ENCODE measurements around the gene CTTN.
"Not testable (repeated sequence)": the region's sequence is repeated elsewhere in the genome, so short reads cannot be mapped to it uniquely, and the experiment has no call there.

Gene CTTN

DNA sequence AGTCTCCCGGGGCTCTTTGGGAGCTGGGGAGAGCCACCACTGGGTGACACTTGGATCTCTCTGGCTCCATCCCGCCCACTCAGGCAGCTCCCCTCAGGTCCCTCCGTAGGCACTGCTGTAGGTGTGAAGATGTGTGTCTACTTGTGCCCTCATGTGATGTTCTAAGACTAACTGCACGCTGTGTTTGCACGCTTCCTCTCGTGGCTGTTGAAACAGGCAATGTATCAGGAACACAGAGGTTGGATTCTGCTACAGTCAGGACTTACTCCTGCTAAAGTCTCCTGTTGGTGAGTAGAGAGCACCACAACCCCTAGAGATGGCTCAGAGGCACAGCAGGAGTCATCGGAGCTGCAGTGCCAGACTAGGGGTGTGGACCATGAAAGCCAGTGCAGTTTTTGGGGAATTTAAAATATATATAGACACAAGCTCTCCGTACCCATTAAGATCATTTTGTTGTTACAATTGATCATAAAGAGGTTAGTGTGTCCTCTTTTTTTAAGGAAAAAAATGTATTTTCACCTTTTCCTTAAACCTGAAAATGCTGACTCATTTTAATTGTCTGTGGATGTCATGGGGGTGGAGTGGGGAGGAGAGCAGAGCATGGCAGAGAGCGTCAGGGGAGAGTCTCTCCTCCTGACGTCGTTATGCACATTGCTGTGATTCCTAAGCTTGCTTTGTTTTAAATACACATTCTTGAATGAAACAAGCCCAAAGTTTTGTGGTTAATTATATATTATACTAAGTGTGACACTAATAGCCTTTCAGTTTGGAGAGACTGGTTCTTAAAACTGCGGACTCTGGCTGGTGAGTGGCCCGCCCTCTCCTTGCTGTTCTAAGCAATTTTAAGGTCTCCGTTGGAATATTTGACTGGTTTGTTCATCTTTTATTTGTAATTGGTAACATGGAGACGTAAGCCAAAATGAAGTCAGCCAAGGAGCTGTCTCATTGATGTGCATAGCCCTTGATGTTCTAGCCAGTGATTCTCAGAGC lies 16.2 kb upstream of the CTTN start:
- DNase-seq (ENCODE audit: low read depth) = peak; percentile 51

DNA sequence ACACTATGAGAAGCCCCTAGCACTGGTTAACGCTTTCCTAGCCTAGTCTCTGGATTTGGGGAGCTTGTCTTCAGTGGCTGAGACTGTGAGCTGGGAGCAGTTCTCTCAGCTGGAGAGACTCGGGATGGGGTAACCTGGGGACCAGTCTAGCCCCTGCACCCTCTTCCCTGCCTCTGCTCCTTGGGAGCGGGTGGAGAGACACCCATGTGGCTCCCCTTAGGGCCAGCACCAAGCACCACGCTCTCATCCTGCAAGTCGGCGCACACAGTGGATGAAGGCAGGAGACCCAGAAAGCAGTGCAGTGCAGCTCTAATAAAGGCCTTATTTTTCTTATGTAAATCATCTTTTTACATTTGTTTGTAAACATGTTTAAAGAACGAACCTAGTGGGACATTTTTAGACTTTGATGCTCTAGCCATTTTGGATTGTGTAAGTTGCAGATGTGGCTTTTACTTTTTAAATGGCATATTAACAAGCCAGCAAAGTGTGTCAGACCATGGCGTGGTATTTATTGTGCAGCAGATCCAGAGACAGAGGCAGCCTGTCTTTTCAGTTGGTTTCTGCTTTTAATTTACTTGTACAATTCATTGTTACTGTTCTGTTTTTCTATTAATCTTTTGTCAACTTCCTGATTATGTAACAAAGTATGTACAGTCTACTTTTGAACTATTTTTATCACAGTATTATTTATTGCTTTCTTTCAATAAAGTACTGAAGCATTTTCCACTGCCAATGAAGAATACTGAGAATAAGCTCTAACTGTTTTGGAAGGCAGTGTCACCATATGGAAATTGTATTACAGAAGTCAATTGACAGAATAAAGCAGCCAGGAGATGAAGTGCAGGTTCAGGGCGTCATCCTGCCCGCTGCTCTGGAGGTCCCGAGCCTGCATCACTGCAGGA lies 14.4 kb upstream of the CTTN start:
- DNase-seq (ENCODE audit: low read depth) = no peak

DNA sequence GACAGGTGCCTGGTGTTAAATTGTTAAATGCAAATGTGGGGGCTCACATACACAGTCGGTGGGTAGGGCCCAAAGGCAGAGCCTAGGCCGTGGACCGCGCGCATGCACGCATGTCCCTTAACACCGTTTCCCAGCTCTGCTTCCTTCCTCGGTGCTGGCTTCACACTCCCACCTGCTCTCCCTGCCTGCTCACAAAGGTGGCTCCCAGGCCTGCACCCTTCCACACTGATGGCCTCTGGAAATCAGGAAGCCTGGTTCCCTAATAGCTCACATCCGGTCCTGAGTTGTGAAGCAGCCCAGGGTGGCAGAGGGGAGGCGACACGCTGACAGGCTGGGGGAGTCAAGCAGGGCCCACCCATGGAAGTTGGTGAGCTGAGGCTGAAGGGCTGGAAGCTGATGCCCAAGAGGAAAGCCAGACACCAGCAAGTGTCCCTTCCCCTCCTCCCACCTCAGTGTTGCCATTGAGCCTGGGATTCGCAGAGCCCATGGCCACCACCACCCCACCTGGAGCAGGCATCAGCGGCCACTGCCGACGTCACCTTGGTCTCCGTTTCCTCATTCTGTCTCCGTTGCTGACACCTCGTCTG lies 13.7 kb upstream of the CTTN start:
- DNase-seq (ENCODE audit: low read depth) = no peak

DNA sequence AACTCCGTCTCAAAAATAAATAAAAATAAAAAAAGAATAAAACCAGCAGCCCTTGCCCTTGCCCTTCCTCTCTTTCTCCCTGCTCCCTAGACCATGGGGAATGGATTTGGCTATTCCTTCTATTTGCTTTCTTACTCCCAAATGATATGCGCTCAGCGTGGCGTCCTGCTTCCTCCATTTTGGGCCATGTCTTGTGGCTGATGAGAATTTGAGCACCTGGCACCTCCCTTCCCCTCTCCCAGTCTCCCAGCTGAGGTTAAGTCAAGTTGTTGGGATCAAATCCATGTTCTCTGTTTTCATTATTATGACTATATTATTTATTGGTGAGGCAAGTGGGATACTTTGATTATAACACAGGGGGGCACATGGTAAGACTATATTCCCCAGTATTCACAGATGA lies 10.8 kb upstream of the CTTN start:
- no peak for DNase-seq (ENCODE audit: low read depth)

DNA sequence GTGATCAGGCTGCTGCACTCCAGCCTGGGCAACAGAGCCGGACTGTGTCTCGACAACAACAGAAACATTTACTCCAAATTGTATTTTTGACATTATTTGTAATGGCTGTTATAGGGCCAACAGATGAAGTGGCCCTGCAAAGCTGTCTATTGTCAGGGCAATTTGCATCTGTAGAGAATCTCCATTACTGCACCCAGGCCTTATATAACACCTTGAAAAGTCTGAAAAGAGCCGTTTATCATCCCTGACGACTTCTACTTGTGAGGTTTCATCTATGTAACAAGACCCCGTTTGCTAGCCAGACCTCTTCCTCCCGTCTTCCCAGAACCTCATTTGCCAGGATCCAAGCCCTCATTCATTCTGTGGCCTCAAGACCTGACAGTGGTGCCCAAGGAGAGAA lies 9.1 kb upstream of the CTTN start:
- DNase-seq (ENCODE audit: low read depth) = no peak

DNA sequence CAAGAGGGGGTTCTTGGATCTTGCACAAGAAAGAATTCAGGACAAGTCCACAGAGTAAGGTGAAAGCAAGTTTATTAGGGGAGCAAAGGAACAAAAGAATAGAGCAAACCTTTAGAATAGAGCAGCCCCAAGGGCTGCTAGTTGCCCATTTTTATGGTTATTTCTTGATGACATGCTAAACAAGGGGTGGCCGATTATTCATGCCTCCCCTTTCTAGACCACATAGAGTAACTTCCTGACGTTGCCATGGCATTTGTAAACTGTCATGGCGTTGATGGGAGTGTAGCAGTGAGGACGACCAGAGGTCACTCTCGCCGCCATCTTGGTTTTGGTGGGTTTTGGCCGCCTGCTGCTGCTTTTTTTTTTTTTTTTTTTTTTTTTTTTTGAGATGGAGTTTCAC lies 7.4 kb upstream of the CTTN start:
- DNase-seq (ENCODE audit: low read depth) = not testable (repeated sequence)

DNA sequence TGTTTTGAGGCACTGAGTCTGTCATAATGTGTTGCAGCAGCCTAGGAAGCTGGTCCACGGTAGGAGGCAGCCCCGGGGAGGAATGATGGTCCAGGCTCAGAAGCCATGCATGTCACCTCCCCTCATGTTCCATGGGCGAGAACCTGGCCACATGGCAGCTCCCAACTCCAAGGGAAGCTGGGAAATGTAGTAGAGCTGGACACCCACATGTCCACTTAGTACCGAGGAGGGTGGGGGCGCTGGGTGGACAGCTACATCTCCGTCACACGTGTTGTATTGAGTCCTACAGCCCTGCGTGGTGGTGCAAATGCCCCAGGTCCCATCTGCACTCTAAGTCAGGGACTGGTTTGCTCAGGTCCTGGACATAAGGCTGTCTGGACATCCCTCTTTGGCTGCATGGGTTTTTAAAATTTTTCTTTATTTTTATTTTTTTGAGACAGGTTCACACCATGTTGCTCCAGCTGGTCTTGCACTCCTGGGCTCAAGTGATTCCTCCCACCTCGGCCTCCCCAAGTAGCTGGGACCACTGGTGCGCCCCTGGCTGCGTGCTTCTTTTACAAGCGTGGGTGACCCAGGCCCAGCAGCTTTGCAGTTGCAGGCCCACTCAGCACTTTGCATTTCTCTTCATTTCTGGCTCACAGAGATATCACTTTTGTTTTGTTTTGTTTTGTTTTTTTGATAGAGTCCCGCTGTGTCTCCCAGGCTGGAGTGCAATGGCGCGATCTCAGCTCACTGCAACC lies 3.9 kb upstream of the CTTN start:
- DNase-seq (ENCODE audit: low read depth) = no peak

DNA sequence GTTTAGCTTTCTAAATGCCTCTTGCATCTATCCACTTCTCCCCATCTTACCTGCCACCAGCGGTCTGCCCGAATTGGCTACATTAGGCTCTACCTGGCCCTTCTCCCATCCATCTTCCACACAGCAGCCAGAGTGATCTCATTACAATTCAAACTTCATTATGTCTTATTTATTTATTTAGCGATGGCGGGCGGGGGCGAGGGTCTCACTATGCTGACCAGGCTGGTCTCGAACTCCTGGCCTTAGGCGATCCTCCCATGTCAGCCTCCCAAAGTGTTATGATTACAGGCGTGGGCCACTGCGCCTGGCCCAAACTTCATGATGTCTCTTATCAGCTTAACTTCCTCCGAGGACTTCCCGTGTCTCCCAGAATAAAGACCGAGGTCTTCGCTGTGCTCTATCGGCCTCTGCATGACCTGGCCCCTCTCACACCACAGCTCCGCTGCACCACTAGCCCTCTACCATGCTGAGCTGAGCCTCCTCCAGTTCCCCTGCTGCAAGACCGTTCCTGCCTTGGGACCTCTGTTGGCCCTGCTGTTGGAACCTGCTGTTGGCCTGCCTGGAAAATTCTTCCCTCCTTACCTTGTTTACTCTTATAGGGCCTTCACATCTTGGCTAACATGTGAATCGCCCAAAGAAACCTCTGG lies 870 bp upstream of the CTTN start:
- no peak for DNase-seq (ENCODE audit: low read depth)

DNA sequence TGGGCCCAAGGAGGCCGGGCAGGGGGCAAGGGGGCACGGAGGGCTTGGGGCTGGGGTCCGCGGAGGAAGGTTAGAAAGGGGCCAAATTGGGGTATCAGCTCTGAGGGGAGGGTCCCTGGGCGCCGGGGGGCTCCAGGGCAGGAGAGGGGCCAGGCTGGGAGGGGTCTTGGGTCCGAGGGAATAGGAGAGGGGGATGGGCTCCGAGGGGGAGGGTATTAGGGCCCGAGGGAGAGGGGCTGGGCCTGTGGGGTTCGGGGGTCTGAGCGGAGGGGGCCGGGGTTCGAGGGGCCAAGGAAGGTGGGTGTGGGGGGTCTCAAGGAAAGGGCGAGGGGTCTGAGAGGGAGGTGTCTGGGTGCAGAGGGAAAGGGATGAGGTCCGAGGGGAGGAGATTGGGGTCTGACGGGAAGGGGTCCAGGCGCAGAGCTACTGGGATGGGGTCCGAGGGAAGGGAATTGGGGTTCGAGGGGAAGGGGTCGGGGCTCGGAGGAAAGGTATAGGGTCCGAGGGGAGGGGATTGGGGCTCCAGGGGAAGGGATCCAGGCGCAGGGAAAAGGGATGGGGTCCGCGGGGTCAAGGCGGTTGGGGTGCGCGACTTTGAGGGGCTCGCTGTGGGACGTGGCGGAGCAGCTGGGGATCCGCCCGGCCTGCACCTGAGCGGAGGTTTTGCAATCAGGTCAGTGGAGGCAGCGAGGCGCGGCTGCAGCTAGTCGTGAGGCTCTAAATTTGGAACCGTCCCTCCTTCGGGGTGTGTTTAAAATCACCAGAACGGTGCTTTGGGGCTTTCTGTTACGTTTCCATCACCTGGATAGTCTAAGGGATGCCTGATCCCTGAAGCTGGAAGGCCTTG lies 728 bp downstream of the CTTN start:
- DNase-seq (ENCODE audit: low read depth) = no peak

DNA sequence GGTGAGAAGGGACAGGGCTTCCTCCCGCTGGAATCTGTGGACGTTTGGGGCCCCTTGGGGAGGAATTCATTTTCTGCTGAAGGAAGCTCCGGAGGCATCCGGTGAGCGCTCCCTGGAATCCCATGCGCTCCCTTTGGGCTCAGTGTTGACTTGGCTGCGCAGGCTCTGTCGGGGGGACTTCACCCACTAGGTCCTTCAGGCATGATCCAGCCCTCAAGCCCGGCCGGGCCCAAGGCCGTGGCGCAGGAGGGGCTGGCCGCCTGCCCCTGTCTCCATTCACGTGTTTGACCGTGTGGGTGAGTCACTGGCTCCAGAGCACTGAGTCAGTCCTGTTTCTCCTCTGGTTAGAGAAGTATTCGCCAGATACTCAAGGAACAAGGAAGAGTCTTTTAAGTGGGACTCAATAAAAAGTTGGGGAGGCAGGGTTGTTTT lies 1.4 kb downstream of the CTTN start:
- peak; percentile 90 for DNase-seq (ENCODE audit: low read depth)

DNA sequence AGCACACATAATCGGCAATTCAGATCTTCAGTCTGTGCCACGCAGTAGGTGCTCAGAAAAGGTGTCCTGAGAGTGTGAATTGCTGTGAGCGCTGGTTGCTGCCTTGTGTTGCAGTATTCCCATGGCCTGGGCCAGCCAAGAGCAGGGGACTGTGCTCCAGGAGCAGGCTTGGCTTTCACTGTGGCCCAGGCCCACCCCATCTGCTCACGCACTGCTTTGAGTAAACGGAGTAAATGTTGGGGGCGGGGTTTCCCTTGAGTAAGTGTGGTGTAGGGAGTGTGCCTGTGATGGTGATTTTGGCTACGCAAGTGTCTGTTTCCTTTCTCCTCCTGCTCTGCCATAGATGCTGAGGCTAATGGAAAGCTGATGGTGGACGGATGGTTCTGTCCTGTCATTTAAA lies 2.3 kb downstream of the CTTN start:
- no peak for DNase-seq (ENCODE audit: low read depth)

DNA sequence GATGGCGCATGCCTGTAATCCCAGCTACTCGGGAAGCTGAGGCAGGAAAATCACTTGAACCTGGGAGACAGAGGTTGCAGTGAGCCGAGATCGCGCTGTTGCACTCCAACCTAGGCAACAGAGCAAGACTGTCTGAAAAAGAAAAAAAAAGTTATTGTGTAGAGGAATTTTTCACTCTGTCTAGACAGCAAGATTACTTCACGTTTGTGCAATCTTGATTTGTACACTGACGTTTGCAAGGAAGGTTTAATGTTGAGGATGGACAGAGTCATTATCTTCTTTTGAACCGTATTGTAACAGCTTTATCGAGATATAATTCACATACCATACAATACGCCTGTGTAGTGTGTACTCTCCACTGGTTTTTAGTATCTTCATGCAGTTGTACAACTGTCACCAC lies 3.7 kb downstream of the CTTN start:
- DNase-seq (ENCODE audit: low read depth) = no peak

DNA sequence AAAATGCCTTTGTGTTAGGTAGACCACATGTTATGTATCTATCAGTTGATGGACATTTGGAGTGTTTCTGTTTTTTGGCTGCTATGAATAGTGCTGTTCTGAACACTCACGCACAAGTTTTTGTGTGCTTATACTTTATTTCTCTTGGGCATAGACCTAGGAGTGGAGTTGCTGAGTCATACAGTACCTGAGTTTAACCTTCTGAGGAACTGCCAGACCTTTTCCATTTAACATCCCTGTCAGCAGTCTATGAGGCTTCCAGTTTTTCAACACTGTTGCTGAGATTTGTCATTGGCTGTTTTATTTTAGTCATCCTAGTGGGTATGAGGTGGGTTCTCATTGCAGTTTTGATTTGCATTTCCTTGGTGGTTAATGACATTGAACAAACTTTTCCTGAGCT lies 4.4 kb downstream of the CTTN start:
- no peak for DNase-seq (ENCODE audit: low read depth)

DNA sequence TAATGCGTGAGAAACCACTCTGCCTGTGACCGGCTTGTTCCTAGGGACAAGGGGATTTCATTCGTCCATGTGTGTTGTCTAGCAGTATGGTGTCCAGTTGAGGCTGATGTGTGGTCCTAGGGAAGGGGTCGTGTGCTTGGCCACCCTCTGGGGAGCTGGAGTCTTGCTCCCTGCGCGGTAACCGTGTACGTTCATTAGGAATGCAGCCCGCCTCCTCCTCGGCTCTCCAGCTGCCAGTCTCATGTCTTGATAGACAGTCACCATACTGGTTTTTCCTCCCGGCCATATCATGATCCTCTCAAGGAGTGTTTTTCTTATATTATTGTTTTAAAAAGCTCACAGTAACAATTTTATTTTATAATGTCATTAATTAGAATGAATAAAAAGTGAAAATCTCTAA lies 5.9 kb downstream of the CTTN start:
- DNase-seq (ENCODE audit: low read depth) = no peak

DNA sequence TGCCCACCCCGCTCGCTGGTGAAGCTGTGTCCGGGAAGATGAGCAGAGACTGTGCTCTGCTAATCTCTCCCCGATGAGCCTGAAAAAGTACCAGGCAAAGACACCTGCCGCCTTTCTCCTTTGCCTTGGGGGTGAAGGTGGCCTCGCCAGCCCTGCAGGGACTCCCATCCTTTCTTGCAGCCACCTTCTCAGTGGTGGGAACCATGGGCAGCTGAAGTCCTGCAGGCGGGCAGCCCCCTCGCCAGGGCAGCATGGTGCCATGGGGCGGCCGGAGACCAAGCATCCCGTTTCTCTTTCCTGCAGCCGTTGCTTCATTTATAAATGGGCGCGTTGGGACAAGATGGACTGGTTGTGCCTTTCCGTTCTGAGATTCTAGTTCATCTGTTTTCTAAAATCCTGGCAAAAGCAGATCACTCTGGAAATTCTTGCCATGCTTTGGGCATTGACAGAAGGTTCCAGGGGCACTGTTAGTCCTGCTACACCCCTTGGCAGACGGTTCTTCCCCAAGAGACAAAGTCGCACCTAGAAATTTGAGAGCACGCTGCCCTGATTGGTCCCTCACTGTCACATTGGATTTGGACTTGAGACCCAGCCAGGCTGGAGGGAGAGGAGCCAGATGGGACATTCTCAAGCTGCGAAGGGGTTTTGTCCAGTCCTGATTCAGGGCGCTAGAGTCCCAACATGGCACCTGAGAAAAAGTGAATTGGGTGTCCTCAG lies 7.5 kb downstream of the CTTN start:
- no peak for DNase-seq (ENCODE audit: low read depth)

DNA sequence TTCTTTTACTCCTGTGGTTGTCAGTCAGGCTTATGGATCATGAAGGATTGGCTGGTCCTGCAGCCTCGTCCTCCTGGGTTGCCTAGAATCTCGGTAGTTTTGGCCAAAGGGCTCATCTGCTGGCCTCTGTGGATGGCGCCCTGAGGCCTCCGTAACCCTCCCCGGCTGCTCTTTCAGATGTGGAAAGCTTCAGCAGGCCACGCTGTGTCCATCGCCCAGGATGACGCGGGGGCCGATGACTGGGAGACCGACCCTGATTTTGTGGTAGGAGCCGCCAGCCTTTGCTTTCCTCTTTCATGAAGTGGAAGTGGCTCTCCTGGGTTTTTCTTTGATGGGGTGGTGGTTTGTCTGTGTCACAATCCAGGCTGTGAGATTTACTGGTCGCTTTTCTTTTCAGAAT lies 8.8 kb downstream of the CTTN start:
- no peak for DNase-seq (ENCODE audit: low read depth)

DNA sequence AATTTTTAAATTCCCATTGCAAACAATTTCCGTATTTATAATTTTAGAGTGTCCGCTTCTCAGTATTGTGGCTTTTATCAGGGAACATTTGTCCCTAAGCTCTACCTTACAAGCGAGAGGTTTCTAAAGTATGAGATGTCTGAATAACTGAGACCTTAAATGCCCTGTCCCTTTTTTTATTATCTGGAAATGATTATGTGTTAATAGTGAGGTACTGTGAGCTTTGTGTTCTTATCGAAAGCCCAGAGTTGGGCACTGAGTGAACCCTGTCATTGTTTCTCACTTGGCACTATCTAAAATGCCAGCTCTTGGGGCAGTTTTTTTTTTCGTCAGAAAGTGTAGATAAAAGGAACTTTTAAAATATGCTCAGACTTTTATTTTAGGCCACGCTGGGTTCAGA lies 9.5 kb downstream of the CTTN start:
- DNase-seq (ENCODE audit: low read depth) = no peak

DNA sequence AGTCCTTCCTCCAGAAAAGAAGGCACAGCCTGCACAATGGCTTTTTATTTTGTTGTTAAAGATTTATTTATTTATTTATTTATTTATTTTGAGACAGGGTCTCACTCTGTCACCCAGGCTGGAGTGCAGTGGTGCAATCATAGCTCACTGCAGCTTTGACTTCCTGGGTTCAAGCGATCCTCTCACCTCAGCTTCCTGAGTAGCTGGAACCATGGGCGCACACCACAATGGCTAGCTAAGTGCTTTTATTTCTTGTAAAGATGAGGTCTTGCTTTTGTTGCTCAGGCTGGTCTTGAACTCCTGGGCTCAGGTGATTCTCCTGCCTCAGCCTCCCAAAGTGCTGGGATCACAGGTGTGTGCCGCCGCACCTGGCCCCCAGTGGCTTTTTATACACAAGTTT lies 10.0 kb downstream of the CTTN start:
- not testable (repeated sequence) for DNase-seq (ENCODE audit: low read depth)

DNA sequence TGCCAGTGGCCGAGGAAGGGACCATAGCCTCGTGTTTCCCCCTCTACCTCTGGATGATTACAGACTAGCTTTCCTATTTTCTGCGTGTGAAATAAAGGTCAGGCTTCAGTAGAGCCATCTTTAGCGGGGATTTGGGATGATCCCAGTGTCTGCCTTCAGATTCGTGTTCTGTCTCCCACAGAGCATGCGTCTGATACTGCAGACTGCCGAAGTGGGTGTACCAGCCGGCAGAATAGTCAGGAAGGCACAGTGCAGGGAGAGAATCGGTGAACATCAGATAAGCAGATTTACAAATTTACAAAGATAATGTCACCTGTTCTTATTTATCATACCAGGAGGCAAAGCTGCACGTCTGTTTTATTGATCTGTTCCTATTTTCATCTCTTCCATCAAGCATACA lies 11.1 kb downstream of the CTTN start:
- no peak for DNase-seq (ENCODE audit: low read depth)

DNA sequence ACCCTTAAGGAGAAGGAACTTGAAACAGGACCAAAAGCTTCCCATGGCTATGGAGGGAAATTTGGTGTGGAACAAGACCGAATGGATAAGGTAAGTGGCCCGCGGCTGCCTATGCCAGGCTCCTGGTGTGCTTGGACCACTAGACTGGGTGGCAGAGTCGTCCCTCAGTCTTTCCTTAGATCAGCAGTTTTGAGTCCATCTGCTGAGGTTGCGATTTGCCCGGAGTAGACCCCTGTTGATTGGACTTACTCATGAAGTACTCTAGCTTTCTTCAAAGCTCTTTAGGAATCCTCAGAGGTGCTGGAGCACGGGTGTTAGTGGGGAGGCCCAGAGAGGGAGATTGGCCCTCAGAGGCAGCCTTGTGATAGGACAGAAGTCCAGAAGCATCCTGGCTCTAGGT lies 11.5 kb downstream of the CTTN start:
- no peak for DNase-seq (ENCODE audit: low read depth)

Data from non-pigmented ciliary epithelial cell (primary cell).